ENCODE measurements around the gene ECD.

GRCh38 chr10:73161079-73161478 is 6.7 kb downstream of the ECD start:
- no peak for TF ChIP-seq CTCF (IDR thresholded peaks at IDR 0.05)
- no peak for TF ChIP-seq POLR2A (IDR thresholded peaks at IDR 0.05)
